DOHH2 (cell line): ENCODE measurements around the gene ARMH2.

Source experiments
- H3F3A ChIP-seq: fragments of 200-600 bp; sonication (generic), shearing (Covaris generic); 2 replicates; pipeline ENCODE4 v1.6.0; 2016; ENCODE audit warnings: antibody characterized with exemption, mild to moderate bottlenecking; ENCODE audit not compliant: control insufficient read depth, insufficient read depth
- H3K27ac ChIP-seq: fragments of 200-600 bp; sonication (generic); 2 replicates; pipeline ENCODE4 v1.5.1; 2014; ENCODE audit warnings: low read depth, mild to moderate bottlenecking, low read length, moderate library complexity
- H3K27me3 ChIP-seq: fragments of 200-600 bp; sonication (generic); 2 replicates; pipeline ENCODE4 v1.6.1; 2014; ENCODE audit warnings: mild to moderate bottlenecking, low read length, mixed read lengths; ENCODE audit not compliant: control insufficient read depth
- H3K36me3 ChIP-seq: fragments of 200-600 bp; sonication (generic); 2 replicates; pipeline ENCODE4 v1.6.1; 2014; ENCODE audit warnings: mild to moderate bottlenecking, low read length, moderate library complexity, mixed read lengths; ENCODE audit not compliant: control insufficient read depth
- H3K4me1 ChIP-seq: fragments of 200-600 bp; sonication (generic); 2 replicates; pipeline ENCODE4 v1.6.1; 2014; ENCODE audit warnings: mild to moderate bottlenecking, low read length, mixed read lengths; ENCODE audit not compliant: control insufficient read depth
- H3K4me2 ChIP-seq: fragments of 200-600 bp; sonication (generic); 2 replicates; pipeline ENCODE4 v1.6.0; 2014; ENCODE audit warnings: mild to moderate bottlenecking, low read length, moderate library complexity
- H3K4me3 ChIP-seq: fragments of 200-600 bp; sonication (generic); 2 replicates; pipeline ENCODE4 v1.5.1; 2014; ENCODE audit warnings: mild to moderate bottlenecking, low read length, mixed read lengths
- H3K79me2 ChIP-seq: fragments of 200-600 bp; sonication (generic); 2 replicates; pipeline ENCODE4 v1.6.1; 2014; ENCODE audit warnings: mild to moderate bottlenecking, low read length, mixed read lengths; ENCODE audit not compliant: control insufficient read depth
- H3K9me2 ChIP-seq: fragments of 200-600 bp; sonication (generic); replicated peaks from 2 replicates; pipeline ENCODE4 v1.6.1; 2014; ENCODE audit warnings: mild to moderate bottlenecking, low read length, mixed read lengths; ENCODE audit not compliant: control insufficient read depth
- H3K9me3 ChIP-seq: fragments of 200-600 bp; sonication (generic); 2 replicates; pipeline ENCODE4 v1.6.1; 2014; ENCODE audit warnings: antibody characterized with exemption, low read length, mixed read lengths; ENCODE audit not compliant: control insufficient read depth, insufficient read depth
- H4K20me1 ChIP-seq: fragments of 200-600 bp; sonication (generic); 2 replicates; pipeline ENCODE4 v1.6.0; 2014; ENCODE audit warnings: low read depth, mild to moderate bottlenecking, antibody characterized with exemption, low read length, moderate library complexity; ENCODE audit not compliant: control insufficient read depth, insufficient read depth
- EZH2phosphoT487 ChIP-seq: fragments of 200-600 bp; sonication (generic); IDR thresholded peaks from 2 replicates; pipeline ENCODE4 v1.6.1; 2017; ENCODE audit warnings: borderline replicate concordance, mild to moderate bottlenecking, antibody characterized with exemption, low read length, moderate library complexity, mixed read lengths
- TF ChIP-seq, protein P1 (sequence below): fragments of 200-600 bp; sonication (generic); IDR thresholded peaks from one replicate; pipeline ENCODE4 v1.5.1; 2014; ENCODE audit warnings: antibody characterized with exemption, mild to moderate bottlenecking, low read depth, low read length; ENCODE audit not compliant: poor library complexity, severe bottlenecking

The ARMH2 gene

DNA sequence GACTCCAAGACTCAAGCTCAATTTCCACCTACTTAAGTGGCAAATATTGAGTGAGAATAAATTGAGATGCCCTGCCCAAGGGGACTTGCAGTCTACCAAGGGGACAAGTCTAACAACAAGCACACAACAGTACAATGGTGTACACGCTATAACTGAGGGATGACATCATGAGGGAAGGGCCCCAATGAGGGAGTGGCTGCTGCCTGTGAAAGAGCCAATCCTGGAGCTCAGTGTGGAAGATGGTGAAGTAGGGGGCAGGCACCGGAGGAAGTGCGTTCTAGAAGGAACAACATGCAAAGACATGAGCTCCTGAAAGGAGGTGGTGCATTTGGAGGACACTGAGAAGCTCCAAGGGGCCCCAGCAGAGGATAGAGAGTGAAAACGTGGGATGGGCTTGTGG, 46.9 kb upstream of the ARMH2 start:
- no peaks in the 10 kb centered on the region for H3K79me2 ChIP-seq
- H3K9me3 ChIP-seq, result no peaks in the 10 kb centered on the region
- H3K36me3 ChIP-seq, result peaks cover 100% of the 10 kb centered on the region
- no peak overlapping the region for H3K27ac ChIP-seq
- H3K4me1 ChIP-seq, result no peaks in the 10 kb centered on the region
- no peaks in the 10 kb centered on the region for H3K27me3 ChIP-seq
- H4K20me1 ChIP-seq, result no peaks in the 10 kb centered on the region
- TF ChIP-seq, protein P1, sequence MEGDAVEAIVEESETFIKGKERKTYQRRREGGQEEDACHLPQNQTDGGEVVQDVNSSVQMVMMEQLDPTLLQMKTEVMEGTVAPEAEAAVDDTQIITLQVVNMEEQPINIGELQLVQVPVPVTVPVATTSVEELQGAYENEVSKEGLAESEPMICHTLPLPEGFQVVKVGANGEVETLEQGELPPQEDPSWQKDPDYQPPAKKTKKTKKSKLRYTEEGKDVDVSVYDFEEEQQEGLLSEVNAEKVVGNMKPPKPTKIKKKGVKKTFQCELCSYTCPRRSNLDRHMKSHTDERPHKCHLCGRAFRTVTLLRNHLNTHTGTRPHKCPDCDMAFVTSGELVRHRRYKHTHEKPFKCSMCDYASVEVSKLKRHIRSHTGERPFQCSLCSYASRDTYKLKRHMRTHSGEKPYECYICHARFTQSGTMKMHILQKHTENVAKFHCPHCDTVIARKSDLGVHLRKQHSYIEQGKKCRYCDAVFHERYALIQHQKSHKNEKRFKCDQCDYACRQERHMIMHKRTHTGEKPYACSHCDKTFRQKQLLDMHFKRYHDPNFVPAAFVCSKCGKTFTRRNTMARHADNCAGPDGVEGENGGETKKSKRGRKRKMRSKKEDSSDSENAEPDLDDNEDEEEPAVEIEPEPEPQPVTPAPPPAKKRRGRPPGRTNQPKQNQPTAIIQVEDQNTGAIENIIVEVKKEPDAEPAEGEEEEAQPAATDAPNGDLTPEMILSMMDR, result no peak
- TF ChIP-seq EZH2phosphoT487, result no peak
- no peak overlapping the region for H3K4me3 ChIP-seq
- H3K9me2 ChIP-seq, result no peaks in the 10 kb centered on the region
- no peak overlapping the region for H3K4me2 ChIP-seq
- H3F3A ChIP-seq, result 0 out of 2 replicates have a peak, but pooled peaks cover 3% of the 10 kb centered on the region

DNA sequence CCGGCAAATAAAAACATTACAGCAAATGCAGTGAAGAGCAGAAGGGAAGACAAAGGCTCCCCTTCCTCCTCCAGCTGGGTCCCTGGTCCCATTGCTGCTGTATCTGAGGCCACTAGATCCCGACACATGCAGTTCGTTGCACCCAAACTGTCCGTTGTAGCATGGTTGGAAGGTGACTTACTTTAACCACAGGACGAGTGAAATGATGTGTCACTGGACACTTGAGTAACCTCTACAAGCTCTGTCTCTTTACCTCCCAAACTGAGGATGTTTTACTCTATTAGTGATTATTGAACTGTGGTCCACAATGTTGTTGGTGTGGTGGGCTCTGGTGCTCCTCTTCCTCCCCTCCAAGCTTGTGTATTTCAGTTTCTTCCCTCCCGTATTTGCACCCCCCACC, 46.2 kb upstream of the ARMH2 start:
- Histone ChIP-seq H3K9me2 (no peaks in the 10 kb centered on the region), H3K4me1 (no peaks in the 10 kb centered on the region), H3K4me3 (no peak overlapping the region), H3K4me2 (no peak overlapping the region), H3F3A (0 out of 2 replicates have a peak, but pooled peaks cover 3% of the 10 kb centered on the region), H3K27me3 (no peaks in the 10 kb centered on the region), H3K79me2 (no peaks in the 10 kb centered on the region), H3K9me3 (no peaks in the 10 kb centered on the region), H3K36me3 (peaks cover 99% of the 10 kb centered on the region), H3K27ac (no peak overlapping the region), H4K20me1 (no peaks in the 10 kb centered on the region)
- no peak for TF ChIP-seq EZH2phosphoT487
- TF ChIP-seq, protein P1, result no peak

DNA sequence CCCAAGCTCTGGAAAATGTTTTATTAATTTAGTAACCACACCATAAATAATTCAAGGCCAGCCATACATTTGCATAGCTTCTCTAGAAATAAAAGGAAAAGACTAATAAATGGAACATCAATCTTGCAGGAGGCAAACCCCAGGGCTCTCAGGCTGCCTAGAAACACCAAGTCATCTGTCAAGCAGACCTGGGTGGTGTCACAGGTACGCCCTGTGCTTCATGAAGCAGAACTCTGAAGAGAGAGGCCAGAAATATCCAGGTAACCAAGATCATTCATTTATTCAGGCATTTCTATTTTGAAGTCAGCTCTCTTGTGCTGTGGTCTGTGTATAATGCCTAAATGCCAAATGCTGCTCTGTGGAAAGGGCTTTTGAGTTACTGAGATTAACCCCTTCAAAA, 45.3 kb upstream of the ARMH2 start:
- Histone ChIP-seq H3K36me3 (peaks cover 95% of the 10 kb centered on the region), H3K9me2 (no peaks in the 10 kb centered on the region), H3K27ac (no peak overlapping the region), H3K27me3 (no peaks in the 10 kb centered on the region), H4K20me1 (no peaks in the 10 kb centered on the region), H3K4me2 (no peak overlapping the region), H3F3A (0 out of 2 replicates have a peak, but pooled peaks cover 6% of the 10 kb centered on the region), H3K79me2 (no peaks in the 10 kb centered on the region), H3K9me3 (no peaks in the 10 kb centered on the region), H3K4me1 (no peaks in the 10 kb centered on the region), H3K4me3 (no peak overlapping the region)
- TF ChIP-seq, protein P1, result no peak
- TF ChIP-seq EZH2phosphoT487, result no peak

DNA sequence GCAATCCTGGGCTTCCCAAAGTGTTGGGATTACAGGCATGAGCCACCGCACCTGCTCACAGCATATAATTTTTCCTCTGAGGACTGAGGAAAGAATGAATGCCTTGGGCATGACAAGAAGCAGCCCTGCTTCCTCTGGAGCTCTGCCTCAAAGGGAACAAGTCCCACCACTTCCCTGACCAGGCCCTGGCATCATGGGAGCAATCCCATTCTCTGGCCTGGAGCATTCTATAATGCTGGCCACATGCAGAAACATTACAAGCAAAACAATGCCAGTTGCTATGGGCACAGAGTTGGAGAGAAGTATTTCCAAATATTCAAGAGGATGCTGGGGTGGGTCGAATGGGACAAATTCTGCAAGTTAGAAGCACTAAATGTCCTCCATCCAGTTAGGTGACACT, 41.5 kb upstream of the ARMH2 start:
- Histone ChIP-seq H3K9me2 (no peaks in the 10 kb centered on the region), H3F3A (0 out of 2 replicates have a peak, but pooled peaks cover 7% of the 10 kb centered on the region), H3K79me2 (no peaks in the 10 kb centered on the region), H3K9me3 (no peaks in the 10 kb centered on the region), H3K27ac (no peak overlapping the region), H3K27me3 (no peaks in the 10 kb centered on the region), H3K4me1 (no peaks in the 10 kb centered on the region), H4K20me1 (no peaks in the 10 kb centered on the region), H3K36me3 (peaks cover 70% of the 10 kb centered on the region), H3K4me2 (no peak overlapping the region), H3K4me3 (no peak overlapping the region)
- TF ChIP-seq, protein P1, result no peak
- no peak for TF ChIP-seq EZH2phosphoT487
